Neural crest cell (in vitro differentiated cells): Measurements from ENCODE around the gene CCDC200. TPM values are rescaled to one million over a fixed set of nuclear protein-coding genes. Genes with fewer than 3 reads are reported as not detected.

ENCODE experiments used
- DNase-seq: peaks from one replicate; pipeline ENCODE4 v3.0.0; 2021; ENCODE audit warnings: low read depth, mixed read lengths, low spot score
- H3K27ac Mint-ChIP-seq: one replicate; pipeline ENCODE4 v1.8.0; 2021; ENCODE audit warnings: mild to moderate bottlenecking, mixed read lengths; ENCODE audit not compliant: unreplicated experiment
- H3K27me3 Mint-ChIP-seq: 2 replicates; pipeline ENCODE4 v1.8.0; 2021; ENCODE audit warnings: low read depth, mild to moderate bottlenecking, mixed read lengths
- H3K36me3 Mint-ChIP-seq: 2 replicates; pipeline ENCODE4 v1.8.0; 2021; ENCODE audit warnings: low read depth, mild to moderate bottlenecking, mixed read lengths
- H3K4me1 Mint-ChIP-seq: 2 replicates; pipeline ENCODE4 v1.8.0; 2021; ENCODE audit warnings: mixed read lengths
- H3K4me3 Mint-ChIP-seq: one replicate; pipeline ENCODE4 v1.8.0; 2021; ENCODE audit warnings: mild to moderate bottlenecking, mixed read lengths
- H3K9me3 Mint-ChIP-seq: 2 replicates; pipeline ENCODE4 v1.8.0; 2021; ENCODE audit warnings: mixed read lengths
- CTCF ChIP-seq: fragments of 200-600 bp; sonication (generic); conservative IDR thresholded peaks from 2 replicates; pipeline ENCODE4 v1.5.0; 2021; ENCODE audit warnings: antibody characterized with exemption, mild to moderate bottlenecking
- total RNA-seq: library from RNA; stranded (reverse); gene quantifications from 2 replicates; pipeline ENCODE4 v1.2.1, GENCODE V29; 2021

The CCDC200 gene
- total RNA-seq, 1 donor from 2014 or later, result not detected

GRCh38 chr17:43175213-43176118, 53.0 kb downstream of the CCDC200 start:
- peak overlapping the region; percentile 17 for H3K4me3 Mint-ChIP-seq
- H3K4me1 Mint-ChIP-seq, result peaks cover 10% of the 10 kb centered on the region

GRCh38 chr17:43171586-43172487, 56.6 kb downstream of the CCDC200 start:
- H3K27me3 Mint-ChIP-seq, result no peaks in the 10 kb centered on the region
- H3K9me3 Mint-ChIP-seq, result no peaks in the 10 kb centered on the region
- no peak for DNase-seq
- TF ChIP-seq CTCF, result no peak
- H3K27ac Mint-ChIP-seq, result no peak overlapping the region
- H3K4me3 Mint-ChIP-seq, result no peak overlapping the region
- no peaks in the 10 kb centered on the region for H3K36me3 Mint-ChIP-seq
- H3K4me1 Mint-ChIP-seq, result peaks cover 10% of the 10 kb centered on the region

More at GRCh38 chr17:43175213-43176118, 53.0 kb downstream of the CCDC200 start:
- peaks cover 2% of the 10 kb centered on the region for H3K36me3 Mint-ChIP-seq
- no peaks in the 10 kb centered on the region for H3K27me3 Mint-ChIP-seq
- no peak for DNase-seq
- H3K27ac Mint-ChIP-seq, result peak overlapping the region; percentile 4
- no peak for TF ChIP-seq CTCF
- H3K9me3 Mint-ChIP-seq, result no peaks in the 10 kb centered on the region

Other genes with a start within 250 kb of the CCDC200 start
- 3.4 and 3.5 TPM in 2 replicates for gene PTGES3L, start 248.5 kb downstream of the CCDC200 start, total RNA-seq
- gene RUNDC1, start 248.1 kb downstream of the CCDC200 start, total RNA-seq, result 15.9 and 16.5 TPM in 2 replicates
- gene RPL27, start 230.2 kb downstream of the CCDC200 start, total RNA-seq, result 1,045 and 1,183 TPM in 2 replicates
- gene IFI35, start 221.8 kb downstream of the CCDC200 start, total RNA-seq, result 0.91 and 1.3 TPM in 2 replicates
- 112 and 115 TPM in 2 replicates for gene VAT1, start 206.2 kb downstream of the CCDC200 start, total RNA-seq
- 15.3 and 17.8 TPM in 2 replicates for gene RND2, start 203.4 kb downstream of the CCDC200 start, total RNA-seq
- gene BRCA1, start 103.3 kb downstream of the CCDC200 start, total RNA-seq, result 62.4 and 64.7 TPM in 2 replicates
- gene NBR1, start 57.4 kb downstream of the CCDC200 start, total RNA-seq, result 33.2 and 33.7 TPM in 2 replicates
- gene TMEM106A, start 16.7 kb downstream of the CCDC200 start, total RNA-seq, result 4.6 and 5.8 TPM in 2 replicates
- 6,904 and 8,313 TPM in 2 replicates for gene RNU2-1, start 5.4 kb upstream of the CCDC200 start, total RNA-seq
- gene ARL4D, start 170.4 kb upstream of the CCDC200 start, total RNA-seq, result 13.8 and 14.2 TPM in 2 replicates